Measurements from ENCODE around the gene HPDL.

The HPDL gene

GRCh38 chr1:45329445-45329844 lies 2.8 kb downstream of the HPDL start:
- Histone ChIP-seq H2BK5ac (ENCODE audit: low read length) (no peak overlapping the region), H3K4me3 (ENCODE audit: low read length in 2 of 2) (no peak overlapping the region), H3K9ac (ENCODE audit: low read depth, low read length, poor library complexity) (no peak overlapping the region), H3K9me3 (replicated peaks in 1 of 2; ENCODE audit: control insufficient read depth in 2 of 2, insufficient read depth in 1 of 2, low read depth in 1 of 2, low read length in 2 of 2) (peaks cover 0 to 2% of the 10 kb centered on the region in 2 donors), H3K18ac (ENCODE audit: low read length) (no peak overlapping the region), H3K79me1 (ENCODE audit: low read depth, low read length) (peaks cover 4% of the 10 kb centered on the region), H3K23ac (ENCODE audit: low read depth, low read length, poor library complexity) (no peak overlapping the region), H2BK15ac (ENCODE audit: low read length) (no peak overlapping the region), H2AFZ (ENCODE audit: low read length) (no peak overlapping the region), H2BK12ac (ENCODE audit: low read length) (no peak overlapping the region), H2BK120ac (ENCODE audit: low read depth, low read length) (no peak overlapping the region), H3K4me2 (ENCODE audit: insufficient read depth, low read length, poor library complexity, severe bottlenecking) (no peak overlapping the region), H3K27me3 (ENCODE audit: control insufficient read depth in 3 of 3, insufficient read depth in 3 of 3, low read depth in 1 of 3, low read length in 3 of 3) (no peaks in the 10 kb centered on the region), H4K91ac (ENCODE audit: low read depth, low read length, poor library complexity) (no peak overlapping the region), H3K27ac (replicated peaks; ENCODE audit: low read length) (peak overlapping the region; percentile 64), H3K36me3 (replicated peaks in 1 of 2; ENCODE audit: control insufficient read depth in 2 of 2, insufficient read depth in 2 of 2, low read length in 2 of 2) (peaks cover 28 to 73% of the 10 kb centered on the region in 2 donors), H2AK5ac (ENCODE audit: low read depth, low read length) (no peak overlapping the region), H3K14ac (ENCODE audit: low read length) (no peak overlapping the region), H4K8ac (ENCODE audit: low read depth, low read length) (no peak overlapping the region), H3K4me1 (ENCODE audit: control insufficient read depth in 2 of 2, insufficient read depth in 1 of 2, low read depth in 1 of 2, low read length in 2 of 2) (peaks cover 0 to 25% of the 10 kb centered on the region in 2 donors), H3K4ac (ENCODE audit: low read length) (peak overlapping the region; percentile 70)
- no CpG with 5 or more reads among the region's 4 CpGs for WGBS, 2 donors (ENCODE audit: extremely low coverage in 2 of 2, insufficient read length in 2 of 2, insufficient replicate concordance in 1 of 2)
- no peak for DNase-seq (ENCODE audit: low spot score)

- Histone ChIP-seq H3K14ac (ENCODE audit: low read length) (no peak overlapping the region), H4K8ac (ENCODE audit: low read depth, low read length) (no peak overlapping the region), H3K27ac (replicated peaks; ENCODE audit: low read length) (no peak overlapping the region), H3K36me3 (replicated peaks in 1 of 2; ENCODE audit: control insufficient read depth in 2 of 2, insufficient read depth in 2 of 2, low read length in 2 of 2) (peaks cover 28 to 77% of the 10 kb centered on the region in 2 donors), H2AFZ (ENCODE audit: low read length) (no peak overlapping the region), H3K4me2 (ENCODE audit: insufficient read depth, low read length, poor library complexity, severe bottlenecking) (no peak overlapping the region), H2BK12ac (ENCODE audit: low read length) (no peak overlapping the region), H3K4me1 (ENCODE audit: control insufficient read depth in 2 of 2, insufficient read depth in 1 of 2, low read depth in 1 of 2, low read length in 2 of 2) (peaks cover 0 to 21% of the 10 kb centered on the region in 2 donors), H3K9ac (ENCODE audit: low read depth, low read length, poor library complexity) (no peak overlapping the region), H2BK5ac (ENCODE audit: low read length) (no peak overlapping the region), H3K4ac (ENCODE audit: low read length) (no peak overlapping the region), H3K18ac (ENCODE audit: low read length) (no peak overlapping the region), H3K27me3 (ENCODE audit: control insufficient read depth in 3 of 3, insufficient read depth in 3 of 3, low read depth in 1 of 3, low read length in 3 of 3) (no peaks in the 10 kb centered on the region), H4K91ac (ENCODE audit: low read depth, low read length, poor library complexity) (no peak overlapping the region), H2BK15ac (ENCODE audit: low read length) (no peak overlapping the region), H3K4me3 (ENCODE audit: low read length in 2 of 2) (peak overlapping the region in 1 of 2 donors; percentile 32), H3K9me3 (replicated peaks in 1 of 2; ENCODE audit: control insufficient read depth in 2 of 2, insufficient read depth in 1 of 2, low read depth in 1 of 2, low read length in 2 of 2) (no peaks in the 10 kb centered on the region), H2AK5ac (ENCODE audit: low read depth, low read length) (no peak overlapping the region), H2BK120ac (ENCODE audit: low read depth, low read length) (no peak overlapping the region), H3K79me1 (ENCODE audit: low read depth, low read length) (peaks cover 4% of the 10 kb centered on the region), H3K23ac (ENCODE audit: low read depth, low read length, poor library complexity) (no peak overlapping the region)
- WGBS, 2 donors (ENCODE audit: extremely low coverage in 2 of 2, insufficient read length in 2 of 2, insufficient replicate concordance in 1 of 2): no CpG with 5 or more reads among the region's 18 CpGs
- no peak for DNase-seq (ENCODE audit: low spot score)
Observed at GRCh38 chr1:45331436-45332345, 5.0 kb downstream of the HPDL start.

- no peak overlapping the region for H3K4me2 ChIP-seq (ENCODE audit: insufficient read depth, low read length, poor library complexity, severe bottlenecking)
Observed at GRCh38 chr1:45332346-45332720, 5.6 kb downstream of the HPDL start.

More at GRCh38 chr1:45332346-45332720, 5.6 kb downstream of the HPDL start:
- Histone ChIP-seq H3K14ac (ENCODE audit: low read length) (no peak overlapping the region), H4K91ac (ENCODE audit: low read depth, low read length, poor library complexity) (no peak overlapping the region), H3K79me1 (ENCODE audit: low read depth, low read length) (peaks cover 3% of the 10 kb centered on the region), H2AFZ (ENCODE audit: low read length) (no peak overlapping the region), H2BK120ac (ENCODE audit: low read depth, low read length) (no peak overlapping the region), H3K9me3 (replicated peaks in 1 of 2; ENCODE audit: control insufficient read depth in 2 of 2, insufficient read depth in 1 of 2, low read depth in 1 of 2, low read length in 2 of 2) (no peaks in the 10 kb centered on the region), H3K4me3 (ENCODE audit: low read length in 2 of 2) (no peak overlapping the region), H2BK5ac (ENCODE audit: low read length) (no peak overlapping the region), H3K23ac (ENCODE audit: low read depth, low read length, poor library complexity) (no peak overlapping the region), H2BK12ac (ENCODE audit: low read length) (no peak overlapping the region), H3K9ac (ENCODE audit: low read depth, low read length, poor library complexity) (no peak overlapping the region), H3K36me3 (replicated peaks in 1 of 2; ENCODE audit: control insufficient read depth in 2 of 2, insufficient read depth in 2 of 2, low read length in 2 of 2) (peaks cover 28 to 74% of the 10 kb centered on the region in 2 donors), H3K18ac (ENCODE audit: low read length) (no peak overlapping the region), H3K27me3 (ENCODE audit: control insufficient read depth in 3 of 3, insufficient read depth in 3 of 3, low read depth in 1 of 3, low read length in 3 of 3) (no peaks in the 10 kb centered on the region), H3K4ac (ENCODE audit: low read length) (no peak overlapping the region), H3K4me1 (ENCODE audit: control insufficient read depth in 2 of 2, insufficient read depth in 1 of 2, low read depth in 1 of 2, low read length in 2 of 2) (peaks cover 0 to 17% of the 10 kb centered on the region in 2 donors), H3K27ac (replicated peaks; ENCODE audit: low read length) (no peak overlapping the region), H4K8ac (ENCODE audit: low read depth, low read length) (no peak overlapping the region), H2AK5ac (ENCODE audit: low read depth, low read length) (no peak overlapping the region), H2BK15ac (ENCODE audit: low read length) (no peak overlapping the region)
- WGBS, 2 donors (ENCODE audit: extremely low coverage in 2 of 2, insufficient read length in 2 of 2, insufficient replicate concordance in 1 of 2): no CpG with 5 or more reads among the region's 10 CpGs
- no peak for DNase-seq (ENCODE audit: low spot score)
